ENCODE measurements around the gene AFMID.
"Not testable (repeated sequence)": the region's sequence is repeated elsewhere in the genome, so short reads cannot be mapped to it uniquely, and the experiment has no call there.

AFMID gene

DNA sequence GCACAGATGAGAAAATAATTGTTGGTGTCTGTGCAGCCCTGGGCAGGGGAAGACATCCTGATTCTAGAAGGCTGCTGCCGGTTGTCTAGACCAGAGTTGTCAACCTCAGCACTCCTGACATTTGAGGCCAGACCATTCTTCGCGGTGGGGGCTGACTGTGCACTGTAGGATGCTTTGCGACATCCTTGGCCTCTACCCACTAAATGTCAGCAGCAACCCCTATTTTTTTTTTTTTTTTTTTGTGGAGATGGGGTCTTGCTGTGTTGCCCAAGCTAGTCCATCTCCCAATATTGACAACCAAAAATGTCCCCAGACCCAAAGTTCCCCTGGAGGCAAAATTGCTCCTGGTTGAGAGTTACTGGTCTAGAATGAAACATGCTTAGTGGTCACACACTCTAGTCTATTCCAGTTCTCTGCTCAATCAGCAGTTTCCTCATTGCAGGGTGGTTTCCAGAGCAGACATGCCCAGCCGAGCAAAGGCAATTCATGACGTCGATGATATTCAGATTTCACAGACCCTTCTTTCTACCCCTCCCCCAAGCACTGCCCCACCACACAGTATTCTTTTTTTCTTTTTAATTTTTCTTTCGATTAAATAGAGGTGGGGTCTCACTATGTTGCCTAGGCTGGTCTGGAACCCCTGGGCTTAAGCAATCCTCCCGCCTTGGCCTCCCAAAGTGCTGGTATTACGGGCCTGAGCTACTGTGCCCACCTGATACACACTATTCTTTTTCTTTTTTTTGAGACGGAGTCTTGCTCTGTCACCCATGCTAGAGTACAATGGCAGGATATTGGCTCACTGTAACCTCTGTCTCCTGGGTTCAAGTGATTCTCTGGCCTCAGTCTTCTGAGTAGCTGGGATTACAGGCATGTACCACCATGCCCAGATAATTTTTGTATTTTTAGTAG, 32.0 kb upstream of the AFMID start:
- DNase-seq (ENCODE audit: low spot score) = peak; percentile 85

DNA sequence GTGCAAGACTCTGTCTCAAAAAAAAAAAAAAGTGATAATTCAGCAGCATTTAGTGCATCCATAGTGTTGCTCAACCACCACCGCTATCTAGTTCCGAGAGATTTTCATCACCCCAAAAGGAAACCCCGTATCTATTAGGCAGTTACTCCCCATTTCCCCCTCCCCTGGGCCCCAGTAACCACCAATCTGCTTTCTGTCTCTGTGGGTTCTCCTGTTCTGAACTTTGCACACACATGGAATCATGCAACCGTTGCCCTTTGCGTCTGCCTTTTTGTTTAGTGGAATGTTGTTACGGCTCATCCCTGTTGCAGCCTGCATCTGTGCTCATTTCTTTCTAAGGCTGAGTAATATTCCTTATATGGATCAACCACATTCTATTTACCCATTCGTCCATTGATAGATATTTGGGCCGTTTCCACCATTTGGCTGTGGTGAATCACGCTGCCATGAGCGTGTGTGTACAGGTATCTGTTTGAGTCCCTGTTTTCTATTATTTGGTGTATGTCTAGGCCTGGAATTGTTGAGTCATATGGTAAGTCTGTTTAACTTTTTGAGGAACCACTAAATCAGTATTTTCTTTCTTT, 27.5 kb upstream of the AFMID start:
- no peak for DNase-seq (ENCODE audit: low spot score)

DNA sequence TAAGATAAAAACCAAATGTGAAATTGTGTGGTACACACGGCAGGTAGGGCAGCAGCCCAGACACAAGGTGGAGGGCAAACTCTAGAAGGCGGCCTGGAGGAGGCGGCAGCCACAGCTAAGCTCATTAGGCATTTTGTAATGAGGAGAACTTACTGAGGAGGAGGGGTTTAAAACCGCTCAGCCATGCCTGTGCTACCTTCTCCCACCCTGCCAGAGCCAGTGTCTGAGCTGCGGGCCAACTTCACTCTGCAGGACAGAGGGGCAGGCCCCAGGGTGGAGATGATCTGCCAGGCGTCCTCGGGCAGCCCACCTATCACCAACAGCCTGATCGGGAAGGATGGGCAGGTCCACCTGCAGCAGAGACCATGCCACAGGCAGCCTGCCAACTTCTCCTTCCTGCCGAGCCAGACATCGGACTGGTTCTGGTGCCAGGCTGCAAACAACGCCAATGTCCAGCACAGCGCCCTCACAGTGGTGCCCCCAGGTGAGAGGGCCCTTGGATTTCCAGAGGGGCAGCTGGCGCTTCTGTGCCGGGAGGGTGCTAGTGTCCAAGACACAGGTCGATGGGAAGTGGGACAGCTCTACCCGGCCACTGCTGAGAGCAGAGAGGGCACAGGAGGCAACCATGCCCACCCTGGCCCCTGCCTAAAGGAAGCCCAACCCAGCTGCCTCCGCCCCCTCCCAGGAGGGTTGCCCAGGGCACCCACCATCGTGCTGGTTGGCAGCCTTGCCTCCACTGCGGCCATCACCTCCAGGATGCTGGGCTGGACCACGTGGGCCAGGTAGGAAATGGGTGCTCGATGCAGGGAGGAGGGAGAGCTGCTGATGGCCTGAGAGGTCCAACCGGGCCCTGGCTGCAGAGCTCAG, 23.0 kb upstream of the AFMID start:
- DNase-seq (ENCODE audit: low spot score) = no peak

DNA sequence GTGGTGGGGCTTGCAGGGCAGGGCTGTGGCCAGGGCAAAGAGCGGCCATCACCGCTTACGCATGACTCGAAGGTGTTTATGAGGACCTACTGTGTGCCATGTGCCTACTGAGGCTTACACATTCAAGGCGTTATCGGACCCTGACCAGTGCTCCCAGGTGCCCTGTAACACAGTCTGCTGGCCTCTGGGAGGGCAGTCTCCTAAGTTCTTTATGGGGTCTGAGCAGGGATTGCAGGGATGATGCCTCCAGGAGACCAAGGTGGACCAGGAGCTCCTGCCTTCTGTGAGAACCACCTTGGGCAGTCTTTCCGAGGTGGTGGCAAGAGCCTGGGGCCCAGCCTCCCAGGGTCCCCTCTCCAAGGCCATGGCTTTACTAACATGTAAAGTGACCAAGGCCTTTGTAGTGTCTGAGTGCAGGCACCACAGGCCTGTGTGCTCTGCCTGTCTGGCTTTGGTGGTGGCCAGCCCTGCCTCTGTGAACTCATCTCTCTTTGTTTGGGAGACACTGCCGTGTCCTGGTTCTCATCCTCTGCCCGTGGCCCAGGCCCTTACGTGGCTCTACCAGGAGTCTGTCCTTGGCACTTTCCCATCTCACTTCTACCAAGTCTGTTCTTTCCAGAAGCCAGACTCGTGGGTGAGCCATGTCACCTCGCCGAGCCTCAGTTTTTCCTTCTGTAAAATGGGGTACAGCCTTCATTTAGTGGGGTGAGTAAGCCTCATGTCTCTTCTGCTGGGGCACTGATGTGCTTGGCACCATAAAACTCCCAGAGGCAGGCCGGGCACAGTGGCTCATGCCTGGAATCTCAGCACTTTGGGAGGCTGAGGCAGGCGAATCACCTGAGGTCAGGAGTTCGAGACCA, 22.2 kb upstream of the AFMID start:
- DNase-seq (ENCODE audit: low spot score) = no peak

DNA sequence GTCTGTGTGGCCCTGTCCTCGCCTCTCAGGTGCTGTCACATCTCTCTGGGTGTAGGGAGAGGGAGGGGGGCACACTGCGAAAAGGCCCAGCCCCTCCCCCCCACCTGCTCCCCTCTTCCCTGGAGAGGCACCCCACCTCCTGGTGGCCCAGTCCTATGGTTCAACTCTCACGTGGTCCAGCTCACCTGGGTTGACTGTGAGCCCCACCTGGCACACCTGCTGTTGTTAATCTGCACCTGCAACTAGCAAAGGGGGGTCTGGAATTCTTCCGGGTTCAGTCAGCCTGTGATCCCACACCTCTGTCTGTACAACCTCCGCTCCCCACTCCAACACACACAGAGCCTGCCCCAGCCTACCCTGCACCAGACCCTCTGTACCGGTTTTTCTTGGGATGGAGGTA, 20.7 kb upstream of the AFMID start:
- DNase-seq (ENCODE audit: low spot score) = no peak

DNA sequence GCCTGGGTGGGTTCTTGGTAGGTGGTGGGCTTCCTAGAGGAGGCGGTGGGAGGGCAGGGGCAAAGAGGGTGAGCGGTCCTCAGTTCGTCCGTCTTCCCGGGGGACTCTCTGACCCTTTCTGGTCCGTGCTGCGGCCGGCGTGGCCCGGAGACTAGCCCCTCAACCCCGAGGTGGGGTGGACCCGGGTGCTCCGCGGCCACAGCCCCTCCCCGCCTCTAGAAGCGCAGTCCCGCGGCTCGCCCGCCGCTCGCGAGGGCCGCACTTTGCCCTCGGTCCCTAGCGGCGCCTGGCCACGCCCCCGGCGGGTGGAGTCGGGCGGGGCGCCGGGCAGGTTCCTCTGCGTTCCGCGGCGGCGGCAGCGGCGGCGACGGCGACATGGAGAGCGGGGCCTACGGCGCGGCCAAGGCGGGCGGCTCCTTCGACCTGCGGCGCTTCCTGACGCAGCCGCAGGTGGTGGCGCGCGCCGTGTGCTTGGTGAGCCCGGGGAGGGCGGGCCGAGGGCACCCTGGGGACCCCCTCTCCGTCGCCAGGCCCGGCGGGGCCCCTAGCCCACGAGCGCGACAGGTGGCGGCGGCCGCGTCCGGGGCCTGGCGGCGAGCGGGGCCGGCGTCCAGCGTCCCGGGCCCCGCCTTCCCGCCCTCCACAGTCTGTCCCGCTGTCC, 18.8 kb upstream of the AFMID start, which contains the start of gene SYNGR2:
Gene SYNGR2 (plus strand): TSS at position 340 of the 661 bp plus-strand sequence. CDS start 36 bp downstream, at position 376.
- peak; percentile 91 for DNase-seq (ENCODE audit: low spot score)

DNA sequence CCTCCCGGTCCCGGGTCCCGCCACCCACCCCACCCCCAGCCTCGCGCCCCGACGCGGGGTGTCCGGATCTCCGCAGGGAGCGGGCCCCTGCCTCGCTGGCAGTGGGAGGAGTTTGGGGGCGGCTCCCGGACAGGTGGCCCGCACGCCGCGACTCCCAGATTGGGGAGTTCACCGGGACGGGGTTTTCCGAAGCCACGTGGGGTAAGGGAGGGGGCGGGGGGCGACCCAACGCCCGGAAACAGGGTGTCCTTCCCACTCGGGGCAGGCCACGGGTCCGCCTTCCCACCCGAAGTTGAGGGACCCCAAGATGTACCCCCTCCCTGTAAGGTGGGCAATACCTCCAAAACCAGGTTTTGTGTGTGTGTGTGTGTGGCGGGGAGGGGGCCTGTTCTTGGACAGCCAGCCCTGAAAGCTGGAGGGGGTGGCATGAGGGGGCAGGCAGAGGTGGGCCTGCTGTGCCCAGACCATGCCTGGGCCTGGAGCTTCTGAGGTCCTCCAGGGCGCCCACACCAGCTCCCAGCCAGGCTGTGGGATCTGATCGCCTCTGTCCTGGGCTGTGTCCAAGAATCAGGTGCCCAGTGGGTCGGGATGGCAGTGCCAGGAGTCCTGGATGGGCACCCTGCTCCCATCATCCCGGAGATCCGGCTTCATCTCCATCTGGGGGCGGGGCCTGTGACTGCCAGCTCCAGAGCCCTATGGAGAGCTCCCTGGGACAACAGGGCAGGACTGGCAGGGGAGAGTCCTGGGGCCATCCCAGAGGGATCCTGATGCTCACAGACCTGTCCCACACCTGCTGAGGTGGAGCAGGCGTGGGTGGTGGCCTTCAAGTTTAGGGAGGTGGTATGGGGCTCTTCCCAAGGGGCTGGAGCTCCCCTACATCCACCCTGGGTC, 18.0 kb upstream of the AFMID start:
- DNase-seq (ENCODE audit: low spot score) = peak; percentile 31

DNA sequence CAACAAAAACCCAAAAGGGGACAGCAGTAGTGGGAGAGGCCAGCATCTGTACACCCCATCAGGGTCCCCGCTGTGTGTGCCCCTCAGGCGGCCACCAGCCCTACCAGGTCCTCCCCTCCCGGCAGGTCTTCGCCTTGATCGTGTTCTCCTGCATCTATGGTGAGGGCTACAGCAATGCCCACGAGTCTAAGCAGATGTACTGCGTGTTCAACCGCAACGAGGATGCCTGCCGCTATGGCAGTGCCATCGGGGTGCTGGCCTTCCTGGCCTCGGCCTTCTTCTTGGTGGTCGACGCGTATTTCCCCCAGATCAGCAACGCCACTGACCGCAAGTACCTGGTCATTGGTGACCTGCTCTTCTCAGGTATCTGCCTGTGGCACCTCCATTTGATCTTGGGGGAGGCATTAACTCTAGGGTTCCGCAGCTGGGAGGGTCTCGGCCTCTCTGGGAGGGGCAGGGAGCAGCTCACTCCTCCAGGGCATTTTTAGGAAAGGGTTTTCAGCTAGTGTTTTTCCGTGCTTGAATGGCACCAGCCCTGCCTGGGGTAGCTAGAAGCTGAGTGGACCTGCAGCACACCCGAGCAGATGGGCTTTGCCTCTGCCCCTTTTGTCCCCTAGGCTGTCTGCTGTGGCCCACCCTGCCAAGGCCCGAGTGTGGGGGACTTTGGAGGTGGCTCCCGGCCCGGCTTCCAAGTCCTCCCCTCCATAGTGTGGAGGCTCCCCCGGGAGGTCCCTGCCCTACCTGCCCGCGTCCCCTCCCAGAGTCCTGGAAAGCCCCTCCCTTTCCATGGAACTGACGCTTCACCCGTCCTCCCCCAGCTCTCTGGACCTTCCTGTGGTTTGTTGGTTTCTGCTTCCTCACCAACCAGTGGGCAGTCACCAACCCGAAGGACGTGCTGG, 16.2 kb upstream of the AFMID start:
- no peak for DNase-seq (ENCODE audit: low spot score)

DNA sequence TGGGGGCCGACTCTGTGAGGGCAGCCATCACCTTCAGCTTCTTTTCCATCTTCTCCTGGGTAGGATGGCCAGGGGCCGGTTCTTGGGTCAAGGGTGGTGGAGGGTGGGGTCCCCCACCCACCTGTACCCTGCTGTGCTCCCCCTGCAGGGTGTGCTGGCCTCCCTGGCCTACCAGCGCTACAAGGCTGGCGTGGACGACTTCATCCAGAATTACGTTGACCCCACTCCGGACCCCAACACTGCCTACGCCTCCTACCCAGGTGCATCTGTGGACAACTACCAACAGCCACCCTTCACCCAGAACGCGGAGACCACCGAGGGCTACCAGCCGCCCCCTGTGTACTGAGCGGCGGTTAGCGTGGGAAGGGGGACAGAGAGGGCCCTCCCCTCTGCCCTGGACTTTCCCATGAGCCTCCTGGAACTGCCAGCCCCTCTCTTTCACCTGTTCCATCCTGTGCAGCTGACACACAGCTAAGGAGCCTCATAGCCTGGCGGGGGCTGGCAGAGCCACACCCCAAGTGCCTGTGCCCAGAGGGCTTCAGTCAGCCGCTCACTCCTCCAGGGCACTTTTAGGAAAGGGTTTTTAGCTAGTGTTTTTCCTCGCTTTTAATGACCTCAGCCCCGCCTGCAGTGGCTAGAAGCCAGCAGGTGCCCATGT, 15.4 kb upstream of the AFMID start:
- not testable (repeated sequence) for DNase-seq (ENCODE audit: low spot score)

DNA sequence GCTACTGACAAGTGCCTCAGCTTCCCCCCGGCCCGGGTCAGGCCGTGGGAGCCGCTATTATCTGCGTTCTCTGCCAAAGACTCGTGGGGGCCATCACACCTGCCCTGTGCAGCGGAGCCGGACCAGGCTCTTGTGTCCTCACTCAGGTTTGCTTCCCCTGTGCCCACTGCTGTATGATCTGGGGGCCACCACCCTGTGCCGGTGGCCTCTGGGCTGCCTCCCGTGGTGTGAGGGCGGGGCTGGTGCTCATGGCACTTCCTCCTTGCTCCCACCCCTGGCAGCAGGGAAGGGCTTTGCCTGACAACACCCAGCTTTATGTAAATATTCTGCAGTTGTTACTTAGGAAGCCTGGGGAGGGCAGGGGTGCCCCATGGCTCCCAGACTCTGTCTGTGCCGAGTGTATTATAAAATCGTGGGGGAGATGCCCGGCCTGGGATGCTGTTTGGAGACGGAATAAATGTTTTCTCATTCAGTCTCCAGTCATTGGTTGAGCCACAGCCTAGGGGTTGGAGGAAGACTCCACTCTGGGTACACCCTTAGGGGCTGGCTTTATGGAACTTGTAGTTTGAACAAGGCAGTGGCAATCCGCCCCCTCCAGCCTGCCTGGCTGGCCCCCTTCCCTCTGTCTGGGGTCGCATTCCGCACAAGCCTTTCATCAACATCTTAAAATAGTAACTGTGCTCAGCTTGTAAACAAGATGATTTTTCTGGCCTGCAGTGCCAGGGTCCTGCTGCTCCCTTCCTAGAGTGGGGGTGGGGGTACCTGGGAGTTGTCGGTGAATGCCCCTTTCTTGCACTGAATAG, 14.7 kb upstream of the AFMID start:
- no peak for DNase-seq (ENCODE audit: low spot score)

DNA sequence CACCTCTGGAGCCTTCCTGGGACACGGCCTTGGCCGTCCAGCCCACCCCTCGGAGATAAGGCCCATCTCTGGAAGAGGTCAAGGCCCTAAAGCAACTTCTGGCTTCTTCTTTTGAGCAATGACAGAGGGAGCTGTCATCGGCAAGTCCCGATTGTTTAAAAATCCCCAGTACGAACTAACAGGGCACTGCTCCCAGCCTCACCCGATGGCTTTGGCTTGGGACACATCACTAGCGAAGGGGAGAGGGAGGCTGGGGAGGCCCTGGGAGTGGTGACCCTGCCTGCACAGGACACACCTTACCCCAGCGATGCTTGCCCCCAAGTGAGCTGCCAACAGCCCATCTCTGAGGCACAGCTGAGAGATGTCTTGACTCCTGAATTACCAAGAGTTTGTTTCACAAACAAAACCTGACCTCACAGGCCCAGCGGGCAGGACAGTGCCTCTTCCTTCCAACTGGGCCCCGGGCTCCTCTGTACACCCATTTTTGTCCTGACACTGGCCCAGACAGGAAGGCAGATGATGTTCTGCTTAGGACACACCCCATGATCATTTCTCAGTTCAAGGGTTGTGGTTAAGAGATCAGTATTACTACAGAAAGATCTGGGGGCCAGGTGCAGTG, 14.0 kb upstream of the AFMID start:
- DNase-seq (ENCODE audit: low spot score) = no peak

DNA sequence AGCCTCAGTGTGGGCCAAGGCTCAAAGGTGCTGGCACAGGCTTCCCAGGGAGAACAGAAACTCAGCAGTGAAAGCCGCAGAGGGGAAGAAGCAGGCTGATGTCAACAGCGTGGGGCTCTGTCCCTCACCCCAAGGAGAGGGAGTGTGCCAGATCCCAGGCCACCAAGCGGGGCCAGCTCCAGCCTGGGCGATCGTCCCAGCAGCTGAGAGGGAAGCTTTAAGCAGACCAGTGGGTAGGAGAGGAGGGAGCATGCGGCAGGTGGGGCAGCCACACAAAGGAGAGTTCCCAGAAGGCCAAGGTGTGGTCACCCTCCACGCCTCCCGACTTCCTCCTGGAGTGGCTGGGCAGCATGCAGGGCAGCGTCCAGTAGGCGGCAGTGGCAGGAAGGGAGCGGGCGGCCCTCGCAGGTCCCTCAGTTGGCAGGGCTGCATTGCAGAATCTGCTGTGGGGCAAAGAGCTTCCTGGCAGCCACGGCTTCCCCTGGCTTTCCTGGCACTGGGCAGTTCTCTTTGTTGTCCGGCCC, 12.8 kb upstream of the AFMID start:
- no peak for DNase-seq (ENCODE audit: low spot score)

DNA sequence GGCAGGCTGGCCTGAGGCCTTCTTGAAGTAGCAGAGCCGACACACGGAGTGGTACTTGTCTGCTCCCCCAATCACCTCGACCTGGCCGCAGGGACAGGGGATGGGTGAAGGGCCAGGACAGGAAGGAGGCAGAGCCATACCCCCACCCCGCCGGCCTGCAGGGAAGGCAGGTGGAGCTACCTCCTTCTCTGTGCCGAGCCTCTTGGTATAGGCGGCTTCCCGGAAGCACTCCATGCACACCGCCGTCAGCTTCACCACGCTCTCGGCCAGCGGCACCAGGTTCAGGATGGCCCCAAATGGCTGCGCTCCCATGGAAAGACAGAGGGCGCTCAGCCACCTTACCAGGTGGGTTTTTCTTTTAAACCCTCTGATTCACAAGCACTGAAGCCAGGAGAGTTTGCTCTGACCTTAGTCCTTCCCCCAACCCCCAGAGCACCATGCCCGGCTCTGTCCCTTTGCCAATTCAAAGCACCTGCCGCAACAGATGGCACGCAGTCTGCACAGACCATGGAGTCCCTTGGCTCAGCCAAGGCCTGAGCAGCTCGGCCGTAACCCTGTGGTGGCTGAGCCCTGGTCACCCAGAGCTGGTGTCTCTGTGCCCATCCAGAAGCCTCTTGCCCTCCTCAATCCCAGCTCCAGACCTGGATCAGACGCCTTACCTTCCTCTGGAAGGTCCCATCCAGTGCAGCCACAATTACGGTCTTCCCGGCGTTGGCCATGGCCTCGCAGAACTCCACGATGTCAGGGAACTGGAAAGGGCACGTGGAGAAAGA, 12.1 kb upstream of the AFMID start:
- no peak for DNase-seq (ENCODE audit: low spot score)

DNA sequence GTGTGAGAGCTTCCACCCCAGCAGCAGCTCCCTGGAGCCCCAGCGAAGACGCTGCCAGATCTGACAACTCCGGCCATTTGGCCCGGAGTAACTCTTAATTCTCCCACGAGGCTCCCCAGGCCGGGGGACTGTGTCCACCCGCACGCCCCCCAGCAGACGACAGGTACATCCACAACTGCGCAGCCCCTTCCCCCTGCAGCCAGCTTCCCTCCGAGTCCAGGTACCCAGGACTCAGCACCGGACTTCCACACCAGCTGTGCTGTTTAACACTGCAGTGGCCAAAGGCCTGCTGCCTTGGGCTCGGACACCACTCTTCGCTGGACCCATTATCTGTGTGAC, 11.6 kb upstream of the AFMID start:
- DNase-seq (ENCODE audit: low spot score) = no peak

DNA sequence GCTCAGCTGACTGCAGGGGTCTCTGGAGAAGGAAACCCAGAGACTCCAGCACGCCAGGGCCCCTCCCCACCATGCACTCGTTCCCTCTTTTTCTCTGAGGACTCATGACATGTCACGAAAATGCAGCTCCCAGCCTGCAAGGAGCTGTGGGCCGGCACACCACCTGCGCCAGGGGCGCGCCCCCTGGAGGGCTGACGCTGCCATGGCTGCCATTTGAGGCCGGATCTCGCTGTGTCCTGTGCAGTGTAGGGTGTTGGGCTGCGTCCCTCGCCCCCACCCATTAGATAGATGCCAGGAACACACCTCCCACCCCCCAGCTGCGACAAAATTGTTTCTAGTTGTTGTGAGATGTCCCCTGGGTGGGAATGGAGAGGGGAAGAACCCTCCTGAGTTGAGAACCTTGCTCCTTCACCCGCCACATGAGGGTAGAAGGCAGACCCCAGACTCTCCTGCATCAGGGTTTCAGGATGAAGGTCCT, 10.6 kb upstream of the AFMID start:
- DNase-seq (ENCODE audit: low spot score) = peak; percentile 84

DNA sequence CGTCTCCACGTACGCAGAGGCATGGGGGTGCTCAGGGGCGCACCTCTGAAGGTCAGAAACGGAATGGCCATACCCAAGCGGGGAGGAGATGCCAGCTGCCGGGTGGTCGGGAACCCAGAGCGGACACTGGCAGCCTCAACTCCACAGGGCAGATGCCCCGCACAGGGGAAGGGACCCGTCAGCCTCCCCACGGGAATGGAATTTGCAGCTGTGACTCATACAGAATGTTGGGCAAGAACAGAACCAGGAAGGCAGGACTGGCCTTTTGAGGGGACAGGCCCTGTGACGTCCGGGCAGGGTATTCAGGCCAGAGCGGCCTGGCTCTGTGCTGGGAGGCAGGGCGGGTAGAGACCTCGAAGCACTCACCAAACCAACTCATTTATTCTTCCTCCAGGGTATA, 7.8 kb upstream of the AFMID start:
- DNase-seq (ENCODE audit: low spot score) = no peak
